ENCODE data around the gene PCDHGB7. TPM values are rescaled to one million over a fixed set of nuclear protein-coding genes. Genes with fewer than 3 reads are reported as not detected.

The PCDHGB7 gene
- total RNA-seq, 1 donor from 2014 or later: 45.2 TPM

GRCh38 chr5:141419074-141419880 lies 1.8 kb downstream of the PCDHGB7 start:
- peak overlapping the region; percentile 97 for H3K4me3 Mint-ChIP-seq (ENCODE audit: unreplicated experiment)
- peaks cover 79% of the 10 kb centered on the region for H3K36me3 Mint-ChIP-seq (ENCODE audit: low read depth, unreplicated experiment)
- peaks cover 27% of the 10 kb centered on the region for H3K27me3 Mint-ChIP-seq (ENCODE audit: unreplicated experiment)
- peaks cover 30% of the 10 kb centered on the region for H3K4me1 Mint-ChIP-seq (ENCODE audit: unreplicated experiment)
- H3K27ac Mint-ChIP-seq (ENCODE audit: unreplicated experiment): no peak overlapping the region
- no peak for TF ChIP-seq CTCF (IDR thresholded peaks at IDR 0.05; ENCODE audit: unreplicated experiment)
- peaks cover 44% of the 10 kb centered on the region for H3K9me3 Mint-ChIP-seq (ENCODE audit: unreplicated experiment)
- no peak for DNase-seq (ENCODE audit: low spot score)

DNA sequence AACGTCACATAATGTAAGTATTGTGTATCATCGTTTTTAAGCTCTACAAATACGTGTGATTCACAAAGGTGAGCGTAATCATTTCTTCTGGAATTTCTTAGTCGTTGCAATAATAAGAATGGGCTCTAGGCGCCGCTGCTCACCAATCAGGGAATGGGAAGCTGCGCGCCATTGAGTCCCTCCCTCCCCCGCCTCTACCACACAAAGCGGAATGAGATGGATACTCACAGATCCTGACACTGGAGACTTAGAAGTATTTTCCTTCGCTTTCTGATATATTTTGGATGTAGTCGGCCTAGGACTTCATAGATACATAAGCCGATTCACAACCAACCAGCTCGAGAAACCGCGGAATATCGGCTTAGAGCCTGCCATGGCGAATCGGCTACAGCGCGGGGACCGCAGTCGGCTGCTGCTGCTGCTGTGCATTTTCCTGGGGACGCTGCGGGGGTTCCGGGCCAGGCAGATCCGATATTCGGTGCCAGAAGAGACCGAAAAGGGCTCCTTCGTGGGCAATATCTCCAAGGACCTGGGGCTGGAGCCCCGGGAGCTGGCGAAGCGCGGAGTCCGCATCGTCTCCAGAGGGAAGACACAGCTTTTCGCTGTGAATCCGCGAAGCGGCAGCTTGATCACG lies 3.5 kb downstream of the PCDHGB7 start, which contains the start of gene PCDHGA11:
PCDHGA11 (plus strand) TSS at position 197 of the 634 bp plus-strand sequence; CDS start at position 374, 177 bp downstream.
- DNase-seq (ENCODE audit: low spot score): peak; percentile 37
- peak within 1 kb of the TSS; percentile 89 for H3K4me3 Mint-ChIP-seq (ENCODE audit: unreplicated experiment)
- no peak within 1 kb of the TSS for H3K27ac Mint-ChIP-seq (ENCODE audit: unreplicated experiment)
- peaks cover 21% of the 10 kb centered on the region for H3K4me1 Mint-ChIP-seq (ENCODE audit: unreplicated experiment)
- H3K27me3 Mint-ChIP-seq (ENCODE audit: unreplicated experiment): peaks cover 25% of the 10 kb centered on the region
- H3K36me3 Mint-ChIP-seq (ENCODE audit: low read depth, unreplicated experiment): peaks cover 70% of the 10 kb centered on the region
- H3K9me3 Mint-ChIP-seq (ENCODE audit: unreplicated experiment): peaks cover 36% of the 10 kb centered on the region
- peak; percentile 65 for TF ChIP-seq CTCF (IDR thresholded peaks at IDR 0.05; ENCODE audit: unreplicated experiment)

DNA sequence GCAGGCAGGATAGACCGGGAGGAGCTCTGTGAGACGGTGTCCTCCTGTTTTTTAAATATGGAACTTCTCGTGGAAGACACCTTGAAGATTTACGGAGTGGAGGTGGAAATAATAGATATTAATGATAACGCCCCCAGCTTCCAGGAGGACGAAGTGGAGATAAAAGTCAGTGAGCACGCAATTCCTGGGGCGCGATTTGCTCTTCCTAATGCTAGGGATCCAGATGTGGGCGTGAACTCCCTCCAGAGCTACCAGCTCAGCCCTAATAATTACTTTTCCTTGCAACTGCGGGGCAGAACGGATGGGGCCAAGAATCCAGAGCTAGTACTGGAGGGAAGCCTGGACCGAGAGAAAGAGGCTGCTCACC lies 4.0 kb downstream of the PCDHGB7 start:
- H3K27ac Mint-ChIP-seq (ENCODE audit: unreplicated experiment): no peak overlapping the region
- H3K36me3 Mint-ChIP-seq (ENCODE audit: low read depth, unreplicated experiment): peaks cover 75% of the 10 kb centered on the region
- peaks cover 25% of the 10 kb centered on the region for H3K27me3 Mint-ChIP-seq (ENCODE audit: unreplicated experiment)
- DNase-seq (ENCODE audit: low spot score): no peak
- peaks cover 21% of the 10 kb centered on the region for H3K4me1 Mint-ChIP-seq (ENCODE audit: unreplicated experiment)
- peaks cover 40% of the 10 kb centered on the region for H3K9me3 Mint-ChIP-seq (ENCODE audit: unreplicated experiment)
- no peak for TF ChIP-seq CTCF (IDR thresholded peaks at IDR 0.05; ENCODE audit: unreplicated experiment)
- H3K4me3 Mint-ChIP-seq (ENCODE audit: unreplicated experiment): peak overlapping the region; percentile 82

DNA sequence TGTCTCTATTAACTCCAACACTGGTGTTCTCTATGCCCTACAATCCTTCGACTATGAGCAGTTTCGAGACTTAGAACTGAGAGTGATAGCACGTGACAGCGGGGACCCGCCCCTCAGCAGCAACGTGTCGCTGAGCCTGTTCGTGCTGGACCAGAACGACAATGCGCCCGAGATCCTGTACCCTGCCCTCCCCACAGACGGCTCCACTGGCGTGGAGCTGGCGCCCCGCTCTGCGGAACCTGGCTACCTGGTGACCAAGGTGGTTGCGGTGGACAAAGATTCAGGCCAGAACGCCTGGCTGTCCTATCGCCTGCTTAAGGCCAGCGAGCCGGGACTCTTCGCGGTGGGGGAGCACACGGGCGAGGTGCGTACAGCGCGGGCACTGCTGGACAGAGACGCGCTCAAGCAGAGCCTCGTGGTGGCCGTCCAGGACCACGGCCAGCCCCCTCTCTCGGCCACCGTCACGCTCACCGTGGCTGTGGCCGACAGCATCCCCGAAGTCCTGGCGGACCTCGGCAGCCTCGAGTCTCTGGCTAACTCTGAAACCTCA lies 5.3 kb downstream of the PCDHGB7 start:
- Mint-ChIP-seq H3K4me1 (ENCODE audit: unreplicated experiment) (peaks cover 17% of the 10 kb centered on the region), H3K36me3 (ENCODE audit: low read depth, unreplicated experiment) (peaks cover 83% of the 10 kb centered on the region), H3K27ac (ENCODE audit: unreplicated experiment) (no peak overlapping the region), H3K4me3 (ENCODE audit: unreplicated experiment) (peak overlapping the region; percentile 42), H3K9me3 (ENCODE audit: unreplicated experiment) (peaks cover 45% of the 10 kb centered on the region), H3K27me3 (ENCODE audit: unreplicated experiment) (peaks cover 24% of the 10 kb centered on the region)
- TF ChIP-seq CTCF (IDR thresholded peaks at IDR 0.05; ENCODE audit: unreplicated experiment): no peak
- DNase-seq (ENCODE audit: low spot score): no peak
